Upper lobe of left lung (tissue), 4 donors: ENCODE data around the gene C3orf22.
"Not testable (repeated sequence)": the region's sequence is repeated elsewhere in the genome, so short reads cannot be mapped to it uniquely, and the experiment has no call there.

Experiments used
- EP300 ChIP-seq, 4 donors: sonication (generic); formaldehyde crosslinking; IDR thresholded peaks; one replicate each; pipeline ENCODE4 v1.5.1; 2017; ENCODE audit warnings: antibody characterized with exemption in 4 of 4, control low read depth in 2 of 4
- POLR2A ChIP-seq, 4 donors: fragments of 450-650 bp; IDR thresholded peaks; one replicate each; pipeline ENCODE4 v1.5.1; 2016 to 2017; ENCODE audit warnings: antibody characterized with exemption in 4 of 4, mild to moderate bottlenecking in 2 of 4
- TF ChIP-seq, protein P1 (sequence below), 6 experiments: fragments of 450-650 bp in 4 of 6; fragments of 200-600 bp in 2 of 6; sonication (generic) in 2 of 6; IDR thresholded peaks; one replicate each; pipeline ENCODE4 v1.5.1; 2016 to 2019; ENCODE audit warnings: antibody characterized with exemption in 6 of 6

GRCh38 chr3:126534716-126535115, 24.0 kb downstream of the C3orf22 start:
- TF ChIP-seq, protein P1, sequence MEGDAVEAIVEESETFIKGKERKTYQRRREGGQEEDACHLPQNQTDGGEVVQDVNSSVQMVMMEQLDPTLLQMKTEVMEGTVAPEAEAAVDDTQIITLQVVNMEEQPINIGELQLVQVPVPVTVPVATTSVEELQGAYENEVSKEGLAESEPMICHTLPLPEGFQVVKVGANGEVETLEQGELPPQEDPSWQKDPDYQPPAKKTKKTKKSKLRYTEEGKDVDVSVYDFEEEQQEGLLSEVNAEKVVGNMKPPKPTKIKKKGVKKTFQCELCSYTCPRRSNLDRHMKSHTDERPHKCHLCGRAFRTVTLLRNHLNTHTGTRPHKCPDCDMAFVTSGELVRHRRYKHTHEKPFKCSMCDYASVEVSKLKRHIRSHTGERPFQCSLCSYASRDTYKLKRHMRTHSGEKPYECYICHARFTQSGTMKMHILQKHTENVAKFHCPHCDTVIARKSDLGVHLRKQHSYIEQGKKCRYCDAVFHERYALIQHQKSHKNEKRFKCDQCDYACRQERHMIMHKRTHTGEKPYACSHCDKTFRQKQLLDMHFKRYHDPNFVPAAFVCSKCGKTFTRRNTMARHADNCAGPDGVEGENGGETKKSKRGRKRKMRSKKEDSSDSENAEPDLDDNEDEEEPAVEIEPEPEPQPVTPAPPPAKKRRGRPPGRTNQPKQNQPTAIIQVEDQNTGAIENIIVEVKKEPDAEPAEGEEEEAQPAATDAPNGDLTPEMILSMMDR (IDR thresholded peaks at IDR 0.05): not testable (repeated sequence)
- not testable (repeated sequence) for TF ChIP-seq POLR2A, EP300 (IDR thresholded peaks at IDR 0.05)
